DOHH2 (cell line): Measurements from ENCODE around the gene CRADD.

Source experiments
- H3F3A ChIP-seq: fragments of 200-600 bp; sonication (generic), shearing (Covaris generic); 2 replicates; pipeline ENCODE4 v1.6.0; 2016; ENCODE audit warnings: antibody characterized with exemption, mild to moderate bottlenecking; ENCODE audit not compliant: control insufficient read depth, insufficient read depth
- H3K27ac ChIP-seq: fragments of 200-600 bp; sonication (generic); 2 replicates; pipeline ENCODE4 v1.5.1; 2014; ENCODE audit warnings: low read depth, mild to moderate bottlenecking, low read length, moderate library complexity
- H3K27me3 ChIP-seq: fragments of 200-600 bp; sonication (generic); 2 replicates; pipeline ENCODE4 v1.6.1; 2014; ENCODE audit warnings: mild to moderate bottlenecking, low read length, mixed read lengths; ENCODE audit not compliant: control insufficient read depth
- H3K36me3 ChIP-seq: fragments of 200-600 bp; sonication (generic); 2 replicates; pipeline ENCODE4 v1.6.1; 2014; ENCODE audit warnings: mild to moderate bottlenecking, low read length, moderate library complexity, mixed read lengths; ENCODE audit not compliant: control insufficient read depth
- H3K4me1 ChIP-seq: fragments of 200-600 bp; sonication (generic); 2 replicates; pipeline ENCODE4 v1.6.1; 2014; ENCODE audit warnings: mild to moderate bottlenecking, low read length, mixed read lengths; ENCODE audit not compliant: control insufficient read depth
- H3K4me2 ChIP-seq: fragments of 200-600 bp; sonication (generic); 2 replicates; pipeline ENCODE4 v1.6.0; 2014; ENCODE audit warnings: mild to moderate bottlenecking, low read length, moderate library complexity
- H3K4me3 ChIP-seq: fragments of 200-600 bp; sonication (generic); 2 replicates; pipeline ENCODE4 v1.5.1; 2014; ENCODE audit warnings: mild to moderate bottlenecking, low read length, mixed read lengths
- H3K79me2 ChIP-seq: fragments of 200-600 bp; sonication (generic); 2 replicates; pipeline ENCODE4 v1.6.1; 2014; ENCODE audit warnings: mild to moderate bottlenecking, low read length, mixed read lengths; ENCODE audit not compliant: control insufficient read depth
- H3K9me2 ChIP-seq: fragments of 200-600 bp; sonication (generic); replicated peaks from 2 replicates; pipeline ENCODE4 v1.6.1; 2014; ENCODE audit warnings: mild to moderate bottlenecking, low read length, mixed read lengths; ENCODE audit not compliant: control insufficient read depth
- H3K9me3 ChIP-seq: fragments of 200-600 bp; sonication (generic); 2 replicates; pipeline ENCODE4 v1.6.1; 2014; ENCODE audit warnings: antibody characterized with exemption, low read length, mixed read lengths; ENCODE audit not compliant: control insufficient read depth, insufficient read depth
- H4K20me1 ChIP-seq: fragments of 200-600 bp; sonication (generic); 2 replicates; pipeline ENCODE4 v1.6.0; 2014; ENCODE audit warnings: low read depth, mild to moderate bottlenecking, antibody characterized with exemption, low read length, moderate library complexity; ENCODE audit not compliant: control insufficient read depth, insufficient read depth
- EZH2phosphoT487 ChIP-seq: fragments of 200-600 bp; sonication (generic); IDR thresholded peaks from 2 replicates; pipeline ENCODE4 v1.6.1; 2017; ENCODE audit warnings: borderline replicate concordance, mild to moderate bottlenecking, antibody characterized with exemption, low read length, moderate library complexity, mixed read lengths
- TF ChIP-seq, protein P1 (sequence below): fragments of 200-600 bp; sonication (generic); IDR thresholded peaks from one replicate; pipeline ENCODE4 v1.5.1; 2014; ENCODE audit warnings: antibody characterized with exemption, mild to moderate bottlenecking, low read depth, low read length; ENCODE audit not compliant: poor library complexity, severe bottlenecking

CRADD gene

DNA sequence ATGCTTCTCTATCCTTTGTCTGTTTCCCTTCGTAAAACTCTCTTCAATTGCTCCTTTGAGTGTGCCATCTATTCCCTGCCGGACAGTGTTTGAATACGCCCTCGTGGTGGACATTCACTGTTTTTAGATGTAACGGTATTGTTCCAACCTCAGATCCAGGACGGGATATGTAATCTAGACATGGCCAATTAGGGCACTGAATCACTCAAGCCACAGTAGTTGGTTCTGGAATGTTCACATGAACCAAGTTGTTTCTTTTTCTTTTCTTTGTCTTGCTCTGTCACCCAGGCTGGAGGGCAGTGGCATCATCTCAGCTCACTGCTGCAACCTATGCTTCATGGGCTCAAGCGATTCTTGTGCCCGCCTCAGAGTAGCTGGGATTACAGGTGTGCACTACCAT is 267.0 kb downstream of the CRADD start:
- no peak overlapping the region for H3K27ac ChIP-seq
- H3K36me3 ChIP-seq, result no peaks in the 10 kb centered on the region
- H3K4me1 ChIP-seq, result no peaks in the 10 kb centered on the region
- H3K79me2 ChIP-seq, result no peaks in the 10 kb centered on the region
- no peak overlapping the region for H3K4me3 ChIP-seq
- H3K9me2 ChIP-seq, result no peaks in the 10 kb centered on the region
- no peaks in the 10 kb centered on the region for H3F3A ChIP-seq
- H3K4me2 ChIP-seq, result no peak overlapping the region
- no peaks in the 10 kb centered on the region for H4K20me1 ChIP-seq
- no peak for TF ChIP-seq EZH2phosphoT487
- TF ChIP-seq, protein P1, sequence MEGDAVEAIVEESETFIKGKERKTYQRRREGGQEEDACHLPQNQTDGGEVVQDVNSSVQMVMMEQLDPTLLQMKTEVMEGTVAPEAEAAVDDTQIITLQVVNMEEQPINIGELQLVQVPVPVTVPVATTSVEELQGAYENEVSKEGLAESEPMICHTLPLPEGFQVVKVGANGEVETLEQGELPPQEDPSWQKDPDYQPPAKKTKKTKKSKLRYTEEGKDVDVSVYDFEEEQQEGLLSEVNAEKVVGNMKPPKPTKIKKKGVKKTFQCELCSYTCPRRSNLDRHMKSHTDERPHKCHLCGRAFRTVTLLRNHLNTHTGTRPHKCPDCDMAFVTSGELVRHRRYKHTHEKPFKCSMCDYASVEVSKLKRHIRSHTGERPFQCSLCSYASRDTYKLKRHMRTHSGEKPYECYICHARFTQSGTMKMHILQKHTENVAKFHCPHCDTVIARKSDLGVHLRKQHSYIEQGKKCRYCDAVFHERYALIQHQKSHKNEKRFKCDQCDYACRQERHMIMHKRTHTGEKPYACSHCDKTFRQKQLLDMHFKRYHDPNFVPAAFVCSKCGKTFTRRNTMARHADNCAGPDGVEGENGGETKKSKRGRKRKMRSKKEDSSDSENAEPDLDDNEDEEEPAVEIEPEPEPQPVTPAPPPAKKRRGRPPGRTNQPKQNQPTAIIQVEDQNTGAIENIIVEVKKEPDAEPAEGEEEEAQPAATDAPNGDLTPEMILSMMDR, result no peak
- H3K9me3 ChIP-seq, result no peaks in the 10 kb centered on the region
- H3K27me3 ChIP-seq, result no peaks in the 10 kb centered on the region
